Suprapubic skin (tissue), 4 donors: ENCODE results near the gene DCLRE1B. TPM values are rescaled to one million over a fixed set of nuclear protein-coding genes. Genes with fewer than 3 reads are reported as not detected.

Experiments used
- DNase-seq, 2 donors: peaks; one replicate each; pipeline ENCODE4 v3.0.0-alpha.2; 2019; ENCODE audit warnings: low spot score in 2 of 2
- H3K27ac ChIP-seq: fragments of 200-600 bp; sonication (generic); one replicate; pipeline ENCODE4 v1.5.1; 2019
- H3K27me3 ChIP-seq: fragments of 200-600 bp; sonication (generic); one replicate; pipeline ENCODE4 v1.5.1; 2019
- H3K36me3 ChIP-seq: fragments of 200-600 bp; sonication (generic); one replicate; pipeline ENCODE4 v1.5.1; 2019
- H3K4me1 ChIP-seq: fragments of 200-600 bp; sonication (generic); one replicate; pipeline ENCODE4 v1.5.1; 2019
- H3K4me3 ChIP-seq: fragments of 200-600 bp; sonication (generic); one replicate; pipeline ENCODE4 v1.5.1; 2019; ENCODE audit warnings: mild to moderate bottlenecking
- H3K9me3 ChIP-seq: fragments of 200-600 bp; sonication (generic); one replicate; pipeline ENCODE4 v1.5.1; 2019
- CTCF ChIP-seq, 2 donors: fragments of 200-600 bp in 1 of 2; fragments of 450-650 bp in 1 of 2; sonication (generic) in 1 of 2; IDR thresholded peaks; one replicate each; pipeline ENCODE4 v1.5.1; 2016 to 2019; ENCODE audit warnings: antibody characterized with exemption in 2 of 2, mild to moderate bottlenecking in 1 of 2, moderate library complexity in 1 of 2
- EP300 ChIP-seq: sonication (generic); formaldehyde crosslinking; IDR thresholded peaks from one replicate; pipeline ENCODE4 v1.6.1; 2017; ENCODE audit warnings: antibody characterized with exemption
- POLR2A ChIP-seq, 2 donors: fragments of 450-650 bp; IDR thresholded peaks; one replicate each; pipeline ENCODE4 v1.6.1; 2017; ENCODE audit warnings: antibody characterized with exemption in 2 of 2, mild to moderate bottlenecking in 2 of 2, moderate library complexity in 2 of 2
- POLR2AphosphoS5 ChIP-seq, 3 donors: sonication (generic); formaldehyde crosslinking; IDR thresholded peaks; one replicate each; pipeline ENCODE4 v1.6.1; 2017; ENCODE audit warnings: antibody characterized with exemption in 3 of 3
- WGBS: methylation state at CpG from one replicate; pipeline ENCODE4 v1.1.5; 2018; 5-methylcytosine and 5-hydroxymethylcytosine counted together
- total RNA-seq, 4 donors: library from RNA; depleted of rRNA; stranded (reverse); fragments of >200 nt; gene quantifications; one replicate each; pipeline ENCODE4 v1.1.0, GENCODE V29; 2016

Gene DCLRE1B
- total RNA-seq, 4 donors from 2014 or later = 4.3 to 8.9 (median 6.3) TPM

- Histone ChIP-seq H3K4me3 (no peak overlapping the region), H3K9me3 (no peaks in the 10 kb centered on the region), H3K27me3 (no peaks in the 10 kb centered on the region), H3K4me1 (peaks cover 12% of the 10 kb centered on the region), H3K27ac (no peak overlapping the region), H3K36me3 (no peaks in the 10 kb centered on the region)
- DNase-seq = no peak
- TF ChIP-seq EP300 (no peak), POLR2AphosphoS5 (IDR thresholded peaks at IDR 0.05) (no peak), CTCF (IDR thresholded peaks at IDR 0.05) (no peak), POLR2A (IDR thresholded peaks at IDR 0.05) (no peak)
- 88% methylated on average over 3 of the region's 3 CpGs for WGBS
Observed at GRCh38 chr1:113870778-113871177, 34.3 kb upstream of the DCLRE1B start.

- no peak for DNase-seq
- H3K4me1 ChIP-seq = peaks cover 12% of the 10 kb centered on the region
- no peaks in the 10 kb centered on the region for H3K36me3 ChIP-seq
- TF ChIP-seq CTCF (IDR thresholded peaks at IDR 0.05) (no peak), EP300 (no peak), POLR2A (IDR thresholded peaks at IDR 0.05) (no peak), POLR2AphosphoS5 (IDR thresholded peaks at IDR 0.05) (no peak)
- WGBS = 68% methylated on average over 4 of the region's 4 CpGs
- H3K4me3 ChIP-seq = no peak within 1 kb of the TSS
- H3K27me3 ChIP-seq = no peaks in the 10 kb centered on the region
- no peaks in the 10 kb centered on the region for H3K9me3 ChIP-seq
- H3K27ac ChIP-seq = peak within 1 kb of the TSS; percentile 51
Observed at GRCh38 chr1:113871597-113872113, 33.5 kb upstream of the DCLRE1B start, which contains the start of gene PTPN22. Gene PTPN22 (minus strand): TSS chr1:113871712.

GRCh38 chr1:113872219-113872935 is 32.7 kb upstream of the DCLRE1B start:
- H3K4me1 ChIP-seq = peaks cover 12% of the 10 kb centered on the region
- no peaks in the 10 kb centered on the region for H3K9me3 ChIP-seq
- no peak overlapping the region for H3K4me3 ChIP-seq
- TF ChIP-seq EP300 (no peak), POLR2A (IDR thresholded peaks at IDR 0.05) (no peak), POLR2AphosphoS5 (IDR thresholded peaks at IDR 0.05) (no peak), CTCF (IDR thresholded peaks at IDR 0.05) (no peak)
- H3K36me3 ChIP-seq = no peaks in the 10 kb centered on the region
- no peaks in the 10 kb centered on the region for H3K27me3 ChIP-seq
- DNase-seq = no peak
- peak overlapping the region; percentile 51 for H3K27ac ChIP-seq

- Histone ChIP-seq H3K4me3 (no peak overlapping the region), H3K4me1 (peaks cover 12% of the 10 kb centered on the region), H3K27ac (no peak overlapping the region), H3K36me3 (no peaks in the 10 kb centered on the region), H3K9me3 (no peaks in the 10 kb centered on the region), H3K27me3 (no peaks in the 10 kb centered on the region)
- no peak for DNase-seq
- TF ChIP-seq POLR2AphosphoS5 (IDR thresholded peaks at IDR 0.05) (no peak), EP300 (no peak), POLR2A (IDR thresholded peaks at IDR 0.05) (no peak), CTCF (IDR thresholded peaks at IDR 0.05) (no peak)
- 53% methylated on average over 1 of the region's 1 CpG for WGBS
Observed at GRCh38 chr1:113874012-113874879, 30.9 kb upstream of the DCLRE1B start.

DNA sequence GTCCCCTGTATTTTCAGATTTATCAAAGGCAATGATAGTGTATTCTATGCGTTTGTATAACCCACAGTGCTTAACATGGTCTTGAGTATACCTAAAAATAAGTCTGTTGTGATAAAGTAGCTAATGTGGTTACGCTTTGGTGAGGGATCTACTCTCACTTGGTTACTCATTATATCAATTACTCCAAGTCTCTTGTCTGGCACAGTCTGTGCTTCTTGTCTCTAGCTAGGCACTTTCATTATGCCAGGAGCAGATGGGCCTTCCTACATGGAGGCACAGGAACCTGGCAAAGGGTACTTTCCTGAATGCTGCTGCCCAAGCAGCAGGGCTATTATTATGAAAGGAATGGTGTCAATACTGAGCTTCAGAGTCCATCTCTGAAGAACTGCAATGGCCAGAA is 29.4 kb upstream of the DCLRE1B start:
- Histone ChIP-seq H3K27me3 (no peaks in the 10 kb centered on the region), H3K27ac (no peak overlapping the region), H3K36me3 (no peaks in the 10 kb centered on the region), H3K9me3 (no peaks in the 10 kb centered on the region), H3K4me3 (no peak overlapping the region), H3K4me1 (peaks cover 12% of the 10 kb centered on the region)
- WGBS = 95% methylated on average over 2 of the region's 2 CpGs
- DNase-seq = no peak
- TF ChIP-seq POLR2AphosphoS5 (IDR thresholded peaks at IDR 0.05) (no peak), CTCF (IDR thresholded peaks at IDR 0.05) (no peak), EP300 (no peak), POLR2A (IDR thresholded peaks at IDR 0.05) (no peak)
